GM12801 (cell line): ENCODE data around the gene HS6ST2.

Experiments used
- TF ChIP-seq, protein P1 (sequence below): IDR thresholded peaks from one replicate; pipeline ENCODE4 v1.5.1; 2011; ENCODE audit warnings: control low read depth; ENCODE audit not compliant: insufficient read length; ENCODE audit errors: extremely low read depth

HS6ST2 gene

DNA sequence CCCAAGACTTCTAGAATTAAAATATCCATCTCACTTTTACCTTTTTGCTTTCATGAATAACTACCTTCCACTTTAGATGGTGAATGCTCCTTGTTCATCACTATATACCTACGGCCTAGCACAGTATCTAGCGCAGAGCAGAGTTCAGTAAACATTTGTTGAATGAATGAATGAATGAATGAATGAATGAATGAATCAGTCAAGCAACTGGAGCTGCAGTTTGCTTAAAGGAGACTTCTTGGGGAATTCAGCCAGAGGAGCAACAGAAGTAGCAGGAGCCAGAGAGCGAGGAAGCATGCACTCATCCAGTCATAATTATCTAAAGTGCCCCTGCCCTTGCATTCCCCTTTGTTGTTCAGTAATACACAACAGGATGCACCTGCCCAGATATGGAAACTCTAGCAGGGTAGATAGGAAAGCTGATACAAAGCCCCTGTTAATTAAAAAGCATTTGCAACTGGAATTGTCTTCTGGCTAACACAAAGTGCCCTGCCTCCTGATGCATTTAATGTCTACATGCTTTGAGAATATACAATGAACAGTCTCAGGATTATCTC lies 366.6 kb downstream of the HS6ST2 start:
- TF ChIP-seq, protein P1, sequence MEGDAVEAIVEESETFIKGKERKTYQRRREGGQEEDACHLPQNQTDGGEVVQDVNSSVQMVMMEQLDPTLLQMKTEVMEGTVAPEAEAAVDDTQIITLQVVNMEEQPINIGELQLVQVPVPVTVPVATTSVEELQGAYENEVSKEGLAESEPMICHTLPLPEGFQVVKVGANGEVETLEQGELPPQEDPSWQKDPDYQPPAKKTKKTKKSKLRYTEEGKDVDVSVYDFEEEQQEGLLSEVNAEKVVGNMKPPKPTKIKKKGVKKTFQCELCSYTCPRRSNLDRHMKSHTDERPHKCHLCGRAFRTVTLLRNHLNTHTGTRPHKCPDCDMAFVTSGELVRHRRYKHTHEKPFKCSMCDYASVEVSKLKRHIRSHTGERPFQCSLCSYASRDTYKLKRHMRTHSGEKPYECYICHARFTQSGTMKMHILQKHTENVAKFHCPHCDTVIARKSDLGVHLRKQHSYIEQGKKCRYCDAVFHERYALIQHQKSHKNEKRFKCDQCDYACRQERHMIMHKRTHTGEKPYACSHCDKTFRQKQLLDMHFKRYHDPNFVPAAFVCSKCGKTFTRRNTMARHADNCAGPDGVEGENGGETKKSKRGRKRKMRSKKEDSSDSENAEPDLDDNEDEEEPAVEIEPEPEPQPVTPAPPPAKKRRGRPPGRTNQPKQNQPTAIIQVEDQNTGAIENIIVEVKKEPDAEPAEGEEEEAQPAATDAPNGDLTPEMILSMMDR, result no peak

DNA sequence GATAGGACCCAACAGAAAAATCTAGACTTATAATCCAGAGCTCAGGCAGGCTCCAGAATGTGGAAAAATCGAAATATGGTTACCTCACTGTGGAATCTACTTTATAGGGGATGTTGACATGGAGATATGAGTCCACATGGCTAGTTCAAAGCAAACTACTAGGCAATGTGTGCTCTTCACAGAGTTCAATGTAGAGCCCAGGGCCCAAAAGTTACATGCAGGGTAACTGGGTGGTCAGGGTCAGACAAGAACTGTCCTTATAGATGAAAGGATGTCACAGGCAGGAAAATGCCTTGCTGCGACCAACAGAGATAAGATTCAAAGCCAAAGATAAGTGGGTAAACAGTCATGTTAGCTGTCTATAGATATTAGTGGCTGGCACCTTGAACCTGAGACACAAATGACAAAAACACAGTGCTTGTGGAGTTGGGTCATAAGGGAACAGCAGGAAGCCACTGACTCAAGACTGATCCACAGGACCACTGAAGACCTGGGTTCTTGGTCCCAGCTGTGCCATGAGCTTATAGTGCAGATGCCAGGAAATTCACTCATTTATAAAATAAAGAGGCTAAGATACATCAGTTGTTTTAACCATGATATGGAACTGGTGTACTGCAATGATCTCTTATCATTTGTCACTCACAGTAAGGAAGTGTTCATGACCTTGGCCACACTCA lies 367.9 kb downstream of the HS6ST2 start:
- TF ChIP-seq, protein P1, result no peak

DNA sequence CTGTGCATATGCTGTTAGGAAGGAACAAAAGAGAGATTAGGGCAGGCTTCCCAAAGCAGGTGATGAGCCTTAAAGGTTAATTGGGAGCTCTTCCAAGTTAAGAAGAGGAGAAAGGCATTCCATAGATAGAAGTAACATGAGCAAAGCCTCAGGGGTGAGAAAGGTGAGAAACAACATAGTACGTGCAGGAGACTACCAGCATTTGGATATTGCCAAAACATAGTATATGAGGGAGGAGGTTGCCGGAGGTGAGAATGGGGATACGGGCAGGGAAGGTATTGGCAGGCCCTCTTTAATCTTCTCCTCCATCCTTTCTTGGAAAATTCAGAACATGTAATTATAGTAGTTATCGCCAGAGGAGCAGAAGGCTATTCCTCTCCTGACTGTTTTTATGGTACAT lies 373.5 kb downstream of the HS6ST2 start:
- TF ChIP-seq, protein P1, result no peak

DNA sequence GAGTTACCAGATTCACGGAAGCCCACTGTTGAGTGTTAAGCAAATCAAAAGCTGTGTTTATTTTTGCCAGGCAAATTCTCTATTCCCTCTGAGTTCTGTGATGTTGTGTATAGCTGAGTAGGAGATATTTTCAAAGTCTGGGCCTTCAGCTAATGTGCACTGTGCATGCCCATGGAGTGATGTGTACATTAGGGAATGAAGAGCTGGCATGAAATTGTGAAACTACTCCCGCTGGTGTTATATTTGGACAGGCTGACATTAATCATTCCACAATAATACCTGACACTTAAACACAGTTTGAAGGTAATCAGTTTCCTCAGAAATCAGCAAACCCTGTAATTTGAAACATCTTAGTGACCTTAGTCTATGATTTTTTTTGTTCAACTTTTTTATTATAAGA lies 381.5 kb downstream of the HS6ST2 start:
- TF ChIP-seq, protein P1, result no peak
